ENCODE measurements around the gene SPRED2. TPM values are rescaled to one million over a fixed set of nuclear protein-coding genes. Genes with fewer than 3 reads are reported as not detected.

Gene SPRED2
- polyA plus RNA-seq, 2 of the 4 experiments (the other 2 are of a cell fraction), result 20.6 to 29.3 TPM

GRCh38 chr2:65424391-65424790, 8.0 kb downstream of the SPRED2 start:
- TF ChIP-seq GATA3 (IDR thresholded peaks at IDR 0.05; ENCODE audit: borderline replicate concordance) (no peak), KDM5A (IDR thresholded peaks at IDR 0.05) (no peak), CHD2 (IDR thresholded peaks at IDR 0.05; ENCODE audit: low read length, partially characterized antibody) (no peak)

GRCh38 chr2:65421432-65421748, 11.0 kb downstream of the SPRED2 start:
- FAIRE-seq (no peak), ATAC-seq (peak; percentile 54 to 65; a peak in 4 of 6 replicates), DNase-seq (ENCODE audit: low read depth in 1 of 2, low spot score in 1 of 2) (no peak)
- ChIA-PET POLR2A (interaction anchor here (0.9 to 1.2 kb wide), 2 partner anchors 11 to 145 kb away, joined by 3 read pairs; partner anchors contain the start of gene SPRED2), CTCF (interaction anchor here (0.5 to 3.0 kb wide), 6 partner anchors 10 to 158 kb away, joined by 3 to 10 read pairs (median 4); partner anchors contain the start of gene SPRED2)
- Histone ChIP-seq H3K4me3 (no peak overlapping the region), H3K27ac (peak overlapping the region in 1 of 2 experiments; percentile 41; a peak in 2 of 6 replicates), H3K9me3 (no peaks in the 10 kb centered on the region), H3K4me1 (peaks cover 43% of the 10 kb centered on the region), H3K4me2 (peak overlapping the region; percentile 63)
- WGBS (ENCODE audit: missing lambda C conversion rate), result 50% methylated on average over 1 of the region's 1 CpG
- no peak for TF ChIP-seq RAD21 (conservative IDR thresholded peaks at IDR 0.05 in 1 of 2, IDR thresholded peaks at IDR 0.05 in 1 of 2)
- no peak for TF ChIP-seq HOXA7 (CRISPR knock-in tag; IDR thresholded peaks at IDR 0.05)
- TF ChIP-seq CEBPB (IDR thresholded peaks at IDR 0.05), result no peak
- no peak for TF ChIP-seq ZFP36 (IDR thresholded peaks at IDR 0.05; ENCODE audit: borderline replicate concordance, partially characterized antibody)
- no peak for TF ChIP-seq PBX3 (IDR thresholded peaks at IDR 0.05)
- no peak for TF ChIP-seq JUNB (IDR thresholded peaks at IDR 0.05)
- no peak for TF ChIP-seq ELK1 (IDR thresholded peaks at IDR 0.05; ENCODE audit: low read depth, low read length)
- TF ChIP-seq KDM5A (IDR thresholded peaks at IDR 0.05), result no peak
- no peak for TF ChIP-seq BCL3 (IDR thresholded peaks at IDR 0.05)
- TF ChIP-seq TP53 (CRISPR knock-in tag; IDR thresholded peaks at IDR 0.05), result no peak
- TF ChIP-seq EP300 (IDR thresholded peaks at IDR 0.05), result no peak
- TF ChIP-seq ATOH8 (CRISPR knock-in tag; IDR thresholded peaks at IDR 0.05; ENCODE audit: low read depth), result no peak
- no peak for TF ChIP-seq RCOR1 (IDR thresholded peaks at IDR 0.05; ENCODE audit: low read depth, low read length)
- TF ChIP-seq PHF8 (IDR thresholded peaks at IDR 0.05; ENCODE audit: borderline replicate concordance, low read depth), result no peak
- TF ChIP-seq NFE2L2 (conservative IDR thresholded peaks at IDR 0.05; ENCODE audit: low read length), result no peak
- TF ChIP-seq SREBF2 (IDR thresholded peaks at IDR 0.05), result no peak

More at GRCh38 chr2:65424391-65424790, 8.0 kb downstream of the SPRED2 start:
- ATAC-seq (no peak), DNase-seq (ENCODE audit: low read depth in 1 of 2, low spot score in 1 of 2) (no peak), FAIRE-seq (no peak)
- 67% methylated on average over 3 of the region's 3 CpGs for WGBS (ENCODE audit: missing lambda C conversion rate)
- no peak overlapping the region for H3K4me3 ChIP-seq
- ChIA-PET CTCF (interaction anchor here (0.8 to 1.4 kb wide), 3 partner anchors 104 to 159 kb away, joined by 3 to 4 read pairs (median 3); no protein-coding TSS in a partner anchor), POLR2A (interaction anchor here (0.7 kb wide), 1 partner anchor 197 kb away, joined by 3 read pairs; the partner anchor contains the start of gene ACTR2)
- no peaks in the 10 kb centered on the region for H3K9me3 ChIP-seq
- peaks cover 27% of the 10 kb centered on the region for H3K4me1 ChIP-seq
- no peak overlapping the region for H3K27ac ChIP-seq
- no peak overlapping the region for H3K4me2 ChIP-seq
